NOMO-1 treated with DMSO at 0.1 percent for 48 hours (cell line): Measurements from ENCODE around the gene LPP.

ENCODE experiments used
- DNase-seq: peaks from one replicate; lab custom pipeline; 2025; ENCODE audit not compliant: unreplicated experiment; lab: John Stamatoyannopoulos, UW

LPP gene

GRCh38 chr3:188925376-188925775, 771.4 kb downstream of the LPP start:
- DNase-seq: no peak

GRCh38 chr3:188926111-188926510, 772.2 kb downstream of the LPP start:
- DNase-seq: no peak

DNA sequence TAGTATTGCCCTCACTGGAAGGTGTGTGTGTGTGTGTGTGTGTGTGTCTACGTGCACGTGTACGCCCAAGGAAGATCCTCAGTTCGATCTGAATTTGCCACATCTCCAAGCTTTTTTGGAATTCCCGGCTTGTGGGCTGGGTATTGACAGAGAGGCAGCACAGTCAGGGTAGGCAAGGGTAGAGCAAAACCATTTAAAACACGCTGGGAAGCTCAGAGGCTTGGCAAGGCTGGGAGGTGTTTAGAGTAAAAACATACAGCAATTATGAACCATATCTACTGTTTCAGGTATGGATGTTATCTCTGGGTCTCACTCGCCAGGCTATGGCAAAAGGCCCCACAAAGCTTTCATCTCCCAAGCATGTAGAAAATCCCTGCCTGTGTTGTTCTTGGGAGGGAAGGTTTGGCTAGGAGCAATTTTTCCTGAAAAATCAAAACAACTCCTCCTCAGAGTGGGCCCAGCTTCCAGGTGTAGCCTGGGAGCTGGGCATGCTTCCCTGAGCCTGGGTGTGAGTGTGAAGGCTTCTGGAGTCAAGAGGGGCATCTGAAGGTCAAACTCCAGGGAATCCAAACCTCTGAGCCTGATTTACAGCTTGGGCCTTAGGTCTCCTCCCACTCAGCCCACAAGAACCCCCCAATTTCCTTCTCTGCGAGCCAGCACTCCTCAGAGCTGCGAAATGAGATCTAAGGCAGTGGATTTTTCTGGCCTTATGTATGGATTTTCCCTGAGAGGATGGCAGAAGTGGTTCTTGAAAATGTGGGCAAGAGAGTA, 773.0 kb downstream of the LPP start:
- DNase-seq: no peak

DNA sequence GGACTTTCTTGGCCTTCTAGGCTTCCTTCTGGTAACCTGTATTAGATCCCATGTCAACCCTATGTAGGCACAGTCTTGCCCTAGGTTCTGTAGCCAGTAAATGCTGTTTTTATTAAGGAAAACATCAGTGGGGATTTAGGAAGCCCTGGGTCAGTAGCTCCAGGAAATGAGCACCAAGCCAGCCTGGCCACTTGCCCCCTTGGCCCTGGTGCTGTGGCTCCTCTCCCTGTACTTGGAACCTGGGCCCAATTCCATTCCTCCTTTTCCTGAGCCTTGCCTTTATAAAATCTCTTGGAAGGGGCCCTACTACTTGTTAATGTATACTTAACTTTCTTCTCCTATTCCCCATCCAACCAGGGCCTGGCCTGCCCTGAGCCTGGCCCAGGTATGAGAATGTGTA, 774.0 kb downstream of the LPP start:
- no peak for DNase-seq

DNA sequence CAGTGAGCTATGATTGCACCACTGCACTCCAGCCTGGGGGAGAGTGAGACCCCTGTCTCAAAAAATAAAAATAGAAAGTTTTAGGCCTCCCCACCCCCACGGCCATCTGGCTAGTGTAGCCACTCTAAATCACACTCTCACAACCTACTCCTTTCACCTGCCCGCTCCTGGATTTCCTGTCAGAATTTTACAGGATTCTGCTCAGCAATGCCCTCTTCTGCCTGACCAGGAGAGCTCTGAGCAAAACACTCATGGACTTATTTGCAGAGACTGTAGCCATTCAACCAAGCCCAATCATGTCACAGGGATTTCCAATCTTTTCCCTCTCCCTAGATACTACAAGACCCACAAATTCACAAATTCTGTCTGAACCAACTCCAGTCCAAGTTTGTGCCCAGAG, 775.2 kb downstream of the LPP start:
- DNase-seq: no peak

DNA sequence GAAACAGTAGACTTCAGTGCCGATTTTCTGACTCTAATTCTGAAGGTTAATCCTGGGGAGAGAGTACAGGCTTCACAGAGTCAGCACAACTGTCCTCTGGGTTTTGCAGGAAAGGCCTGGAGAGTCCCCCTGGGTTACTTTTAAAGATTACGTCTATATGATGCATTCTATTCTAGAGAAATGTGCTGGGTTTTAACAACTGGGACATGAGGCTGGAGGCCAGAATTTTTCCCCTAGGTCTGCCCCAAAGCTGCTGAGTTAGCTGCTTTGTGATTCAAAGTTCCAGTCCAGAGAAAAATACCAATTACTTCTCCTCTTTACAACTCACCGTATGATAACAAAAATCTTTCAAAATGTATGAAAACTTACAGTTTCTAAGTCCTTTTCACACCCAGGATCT, 777.1 kb downstream of the LPP start:
- no peak for DNase-seq

GRCh38 chr3:188931531-188931930, 777.6 kb downstream of the LPP start:
- DNase-seq: no peak

- no peak for DNase-seq
Measured at GRCh38 chr3:188934989-188935388, 781.0 kb downstream of the LPP start.

GRCh38 chr3:188936597-188937107, 782.7 kb downstream of the LPP start:
- DNase-seq: no peak

GRCh38 chr3:188937389-188937788, 783.4 kb downstream of the LPP start:
- no peak for DNase-seq

- DNase-seq: no peak
Measured at GRCh38 chr3:188938999-188939398, 785.0 kb downstream of the LPP start.

DNA sequence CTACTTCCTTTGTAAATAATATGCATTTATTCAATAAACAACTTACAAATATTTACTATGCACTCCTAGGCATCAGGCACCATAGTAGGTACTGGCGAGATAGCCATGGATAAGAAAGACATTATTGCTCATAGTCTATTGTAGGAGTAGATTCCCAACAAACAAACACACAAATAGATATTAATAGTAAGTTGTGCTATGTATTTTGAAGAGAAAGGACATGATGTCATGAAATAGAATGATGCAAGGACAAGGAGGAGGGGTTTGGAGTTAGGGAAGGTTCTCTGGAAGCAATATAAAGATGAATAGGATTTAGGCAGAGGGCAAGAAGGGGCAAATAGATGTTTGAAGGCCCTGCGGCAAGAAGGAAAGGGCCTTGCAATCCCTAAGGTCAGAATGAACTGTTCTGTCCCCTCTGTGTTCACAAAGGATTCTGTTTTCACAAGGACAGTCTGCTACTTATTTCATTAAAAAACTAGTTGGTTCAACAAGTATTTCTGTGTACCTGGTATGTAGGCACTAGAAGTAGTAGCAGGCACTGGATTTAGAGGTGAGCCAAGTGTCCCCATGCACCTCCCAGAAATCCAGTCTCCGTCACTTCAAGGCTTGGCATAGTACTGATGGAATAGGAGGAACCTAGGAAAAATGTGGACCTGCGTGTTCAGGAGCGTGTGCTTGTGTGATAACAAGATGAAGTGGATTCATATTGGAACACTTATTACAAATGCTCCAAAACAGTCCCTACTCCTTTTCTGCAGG, 786.0 kb downstream of the LPP start:
- DNase-seq: no peak
